ENCODE data around the gene RASA4.
"Not testable (repeated sequence)": the region's sequence is repeated elsewhere in the genome, so short reads cannot be mapped to it uniquely, and the experiment has no call there.

RASA4 gene

DNA sequence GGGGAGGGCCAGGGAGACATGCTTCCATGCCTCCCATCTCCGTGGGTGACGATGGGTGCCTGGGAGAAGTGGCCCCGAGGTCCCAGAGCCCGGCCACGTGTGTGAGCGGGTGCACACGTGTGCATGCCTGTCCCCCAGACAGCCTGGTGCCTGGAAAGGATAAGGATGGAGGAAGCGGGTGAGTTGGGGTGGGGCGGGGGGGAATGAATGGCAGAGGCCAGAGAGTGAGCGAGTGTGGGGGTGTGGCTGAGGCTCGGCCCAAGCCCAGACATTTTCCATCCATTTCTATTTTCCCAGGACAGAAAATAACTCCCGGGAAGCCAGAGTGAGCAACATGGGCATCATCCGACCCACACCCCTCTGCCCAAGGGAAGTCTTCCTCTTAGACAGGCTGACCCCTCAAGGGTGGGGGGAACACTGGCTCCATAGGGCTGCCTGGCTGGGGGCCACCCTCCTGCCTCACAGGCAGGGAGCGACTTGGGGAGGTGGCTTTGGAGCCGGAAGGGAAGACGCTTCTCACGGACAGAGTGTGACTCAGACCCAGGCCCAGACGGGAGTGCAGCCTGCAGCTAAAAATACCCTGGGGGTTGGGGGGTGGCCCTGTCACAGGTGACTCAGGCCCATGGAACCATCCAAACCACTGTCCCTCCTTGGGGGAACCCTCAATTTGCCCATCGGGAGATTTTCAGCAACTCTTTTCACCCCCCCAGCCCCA, 12.0 kb downstream of the RASA4 start:
- not testable (repeated sequence) for DNase-seq

DNA sequence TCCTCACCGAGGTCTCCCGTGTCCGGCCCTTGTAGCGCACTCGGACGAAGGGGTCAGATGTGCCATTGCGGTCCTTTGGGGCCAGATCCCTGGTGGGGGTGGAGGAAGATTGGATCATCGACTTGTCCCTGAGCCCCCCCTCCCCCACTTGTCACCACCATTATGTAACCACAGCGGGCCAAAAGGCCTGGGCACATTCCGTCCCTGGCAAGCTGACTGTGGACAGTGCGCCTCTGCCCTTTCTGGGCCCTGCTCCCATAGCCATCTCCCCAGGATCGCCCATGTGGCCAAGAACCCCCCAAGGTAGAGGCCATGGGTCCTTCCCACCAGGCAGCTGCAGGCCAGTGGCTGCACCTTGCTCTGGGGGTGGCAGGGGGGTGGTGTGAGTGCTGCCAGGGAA, 14.2 kb downstream of the RASA4 start:
- not testable (repeated sequence) for DNase-seq

GRCh38 chr7:102599699-102600098, 16.9 kb downstream of the RASA4 start:
- DNase-seq = not testable (repeated sequence)

DNA sequence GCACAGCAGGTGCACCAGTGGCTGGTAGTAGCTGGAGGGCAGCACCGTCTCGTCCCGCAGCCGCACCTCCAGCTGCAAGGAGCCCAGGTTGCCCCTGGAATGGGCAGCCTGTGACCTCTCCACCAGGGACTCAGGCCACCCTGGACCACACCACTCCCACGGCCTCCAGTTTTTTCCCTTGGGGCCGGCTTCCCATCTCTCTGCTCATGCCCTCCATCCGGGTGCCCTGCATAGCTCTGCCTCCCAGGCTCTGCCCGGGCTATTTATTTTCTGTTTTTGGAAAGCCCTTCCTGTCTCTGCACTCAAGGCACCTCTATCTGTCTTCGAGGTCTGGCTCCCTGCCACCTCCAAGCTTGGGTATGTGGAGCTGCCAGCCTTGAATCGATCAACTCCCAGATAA, 20.5 kb downstream of the RASA4 start:
- not testable (repeated sequence) for DNase-seq

GRCh38 chr7:102593637-102594334, 22.8 kb downstream of the RASA4 start:
- not testable (repeated sequence) for DNase-seq

DNA sequence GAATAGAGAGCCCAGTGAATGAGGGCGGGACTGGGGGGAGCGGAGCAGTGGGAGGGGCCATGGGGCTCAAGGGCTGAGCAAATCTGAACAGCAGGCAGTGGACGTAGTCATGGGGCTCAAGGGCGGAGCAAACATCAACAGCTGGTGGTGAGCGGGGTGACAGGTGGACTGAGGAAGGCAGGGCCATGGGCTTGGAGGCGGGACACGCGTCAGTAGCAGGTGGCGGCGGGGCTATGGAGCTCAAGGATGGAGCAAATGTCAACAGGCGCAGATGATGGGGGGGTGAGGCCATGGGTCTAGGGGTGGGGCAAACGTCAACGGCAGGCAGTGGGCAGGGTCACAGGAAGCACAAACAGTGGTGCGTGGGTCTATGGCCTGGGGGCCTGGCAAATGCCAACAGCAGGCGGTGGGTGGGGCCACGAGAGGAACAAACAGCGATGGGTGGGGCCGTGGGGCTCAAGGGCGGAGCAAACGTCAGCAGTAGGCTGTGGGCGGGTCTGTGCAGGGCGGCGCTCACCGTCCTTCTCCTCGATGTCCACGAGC, 24.0 kb downstream of the RASA4 start:
- not testable (repeated sequence) for DNase-seq

GRCh38 chr7:102589857-102590256, 26.7 kb downstream of the RASA4 start:
- DNase-seq = not testable (repeated sequence)

- DNase-seq = not testable (repeated sequence)
Observed at GRCh38 chr7:102583495-102583894, 33.1 kb downstream of the RASA4 start.

DNA sequence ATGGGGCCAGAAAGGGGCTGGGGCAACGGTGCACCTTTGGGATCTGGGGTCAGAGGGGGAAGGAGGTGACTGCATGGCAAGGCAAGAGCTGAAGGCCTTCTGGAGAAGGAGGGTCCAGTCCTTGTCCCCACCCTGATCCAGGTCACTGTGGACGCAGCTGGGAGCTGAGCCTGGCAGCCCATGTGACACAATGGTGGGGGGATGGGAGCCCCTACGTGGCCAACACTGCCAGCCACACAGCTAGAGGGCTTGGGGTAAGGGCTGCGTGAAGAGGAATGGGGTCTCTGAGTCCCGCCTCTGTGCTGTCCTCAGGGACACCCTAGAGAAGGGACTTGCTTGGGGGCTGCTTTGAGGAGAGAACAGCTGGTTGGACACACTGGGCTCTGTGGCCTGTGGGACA, 34.8 kb downstream of the RASA4 start:
- not testable (repeated sequence) for DNase-seq

GRCh38 chr7:102578486-102578885, 38.1 kb downstream of the RASA4 start:
- not testable (repeated sequence) for DNase-seq

DNA sequence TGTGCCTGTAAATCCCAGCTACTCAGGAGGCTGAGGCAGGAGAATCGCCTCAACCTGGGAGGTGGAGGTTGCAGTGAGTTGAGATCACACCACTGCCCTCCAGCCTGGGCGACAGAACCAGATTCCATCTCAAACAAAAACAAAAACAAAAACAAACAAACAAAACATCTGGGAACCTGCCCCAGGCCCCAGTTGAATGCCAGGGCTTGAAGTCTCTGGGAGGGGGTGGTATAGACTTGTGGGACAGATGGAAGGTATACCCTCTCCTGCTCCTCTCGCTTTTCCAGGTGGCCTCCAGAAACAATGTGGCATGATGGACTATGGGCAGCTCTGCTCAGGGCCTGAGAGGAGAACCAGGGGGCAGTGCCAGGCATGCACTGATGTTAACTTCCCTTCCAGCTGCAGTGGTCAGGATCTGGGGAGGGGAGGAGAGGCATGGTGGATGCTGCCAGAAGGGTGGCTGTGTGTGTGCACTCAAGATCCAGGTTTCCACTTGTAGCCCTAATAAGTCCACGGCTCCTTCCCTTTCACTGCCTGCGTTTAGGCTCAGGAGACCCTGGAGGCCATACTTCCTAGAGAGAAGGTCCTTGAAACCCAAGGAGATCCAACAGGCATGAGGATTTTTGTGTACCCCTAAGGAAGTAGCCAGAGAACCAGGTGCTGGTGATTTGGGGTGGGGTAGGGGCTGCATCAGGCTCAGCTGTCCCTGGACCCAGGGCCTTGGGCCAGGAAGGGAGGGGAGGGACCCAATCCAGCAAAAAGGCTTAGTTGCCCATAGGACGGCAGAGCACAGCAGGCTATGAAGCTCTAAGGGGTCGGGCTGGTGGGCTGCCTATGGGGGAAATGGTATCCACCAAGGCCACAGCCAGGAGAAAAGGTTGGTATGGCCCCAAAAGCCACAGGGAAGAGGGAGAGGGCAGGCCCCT, 39.0 kb downstream of the RASA4 start:
- not testable (repeated sequence) for DNase-seq

GRCh38 chr7:102576363-102576762, 40.2 kb downstream of the RASA4 start:
- not testable (repeated sequence) for DNase-seq

GRCh38 chr7:102574607-102575006, 41.9 kb downstream of the RASA4 start:
- not testable (repeated sequence) for DNase-seq

- DNase-seq = peak; percentile 91
Observed at GRCh38 chr7:102572261-102573239, 44.0 kb downstream of the RASA4 start, which contains the start of gene POLR2J3. Gene POLR2J3 (minus strand): TSS chr7:102572583. CDS start chr7:102572521, 62 bp downstream.

GRCh38 chr7:102568620-102569019, 47.9 kb downstream of the RASA4 start:
- DNase-seq = not testable (repeated sequence)

DNA sequence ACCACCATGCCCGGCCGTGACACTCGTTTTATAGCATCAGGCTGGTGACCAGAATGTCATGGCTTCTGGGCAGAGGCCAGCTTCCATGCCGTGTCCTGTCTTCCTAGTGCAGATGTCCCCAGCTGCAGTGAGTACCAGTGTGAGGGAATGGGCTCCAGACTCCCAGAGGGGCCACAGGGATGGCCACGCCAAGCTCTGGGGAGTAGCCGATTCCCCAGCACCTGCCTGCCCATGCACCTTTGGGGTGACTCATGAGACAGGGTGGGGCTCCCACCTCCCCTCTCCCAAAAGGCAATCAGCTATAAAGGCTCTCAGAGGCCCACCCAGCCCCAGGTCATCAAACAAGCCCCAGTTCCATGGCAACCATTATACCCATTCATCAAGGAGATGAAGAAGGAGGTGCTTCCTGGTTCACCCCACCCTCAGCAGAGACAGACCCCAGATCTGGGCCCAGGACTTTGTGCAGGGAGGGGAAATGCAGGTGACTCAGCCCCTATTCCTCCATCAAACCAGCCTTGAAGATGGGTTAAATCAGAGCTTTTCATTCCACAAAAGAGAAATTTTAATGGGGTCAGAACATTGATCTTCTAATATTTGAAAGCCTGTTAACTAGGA, 65.6 kb downstream of the RASA4 start, which contains the start of gene SPDYE2:
SPDYE2 (plus strand) TSS at position 419 of the 615 bp plus-strand sequence. CDS start 2,030 bp downstream, outside the sequence.
- DNase-seq = not testable (repeated sequence)

DNA sequence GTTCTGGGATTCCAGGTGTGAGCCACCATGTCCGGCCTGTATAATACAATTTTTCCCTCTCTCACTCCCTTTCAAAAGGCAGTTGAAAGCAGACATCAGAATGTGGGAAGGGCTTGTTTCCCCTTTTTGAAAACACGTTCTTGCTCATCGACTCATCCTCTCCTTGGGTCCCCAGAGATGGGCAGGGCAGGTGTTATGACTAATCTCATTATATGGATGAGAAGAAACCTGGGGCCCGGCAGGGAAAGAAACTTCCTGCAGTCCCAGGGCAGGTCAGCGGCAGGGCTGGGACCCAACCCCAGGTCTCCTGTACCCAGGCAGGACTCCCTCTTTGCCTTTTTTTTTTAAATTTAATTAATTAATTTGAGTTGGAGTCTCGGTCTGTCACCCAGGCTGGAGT, 70.2 kb downstream of the RASA4 start:
- DNase-seq = not testable (repeated sequence)

DNA sequence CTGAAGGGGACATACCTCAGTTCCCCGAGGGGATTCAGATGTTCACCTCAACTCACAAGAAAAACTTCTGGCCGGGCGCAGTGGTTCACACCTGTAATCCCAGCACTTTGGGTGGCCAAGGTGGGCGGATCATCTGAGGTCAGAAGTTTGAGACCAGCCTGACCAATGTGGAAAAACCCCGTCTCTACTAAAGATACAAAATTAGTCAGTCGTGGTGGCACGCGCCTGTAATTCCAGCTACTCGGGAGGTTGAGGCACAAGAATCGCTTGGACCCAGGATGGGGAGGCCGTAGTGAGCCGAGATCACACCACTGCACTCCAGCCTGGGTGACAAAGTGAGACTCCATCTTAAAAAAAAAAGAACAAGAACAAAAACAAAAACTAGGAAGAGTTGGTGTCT, 71.3 kb downstream of the RASA4 start:
- not testable (repeated sequence) for DNase-seq

GRCh38 chr7:102544372-102544771, 72.2 kb downstream of the RASA4 start:
- DNase-seq = not testable (repeated sequence)

DNA sequence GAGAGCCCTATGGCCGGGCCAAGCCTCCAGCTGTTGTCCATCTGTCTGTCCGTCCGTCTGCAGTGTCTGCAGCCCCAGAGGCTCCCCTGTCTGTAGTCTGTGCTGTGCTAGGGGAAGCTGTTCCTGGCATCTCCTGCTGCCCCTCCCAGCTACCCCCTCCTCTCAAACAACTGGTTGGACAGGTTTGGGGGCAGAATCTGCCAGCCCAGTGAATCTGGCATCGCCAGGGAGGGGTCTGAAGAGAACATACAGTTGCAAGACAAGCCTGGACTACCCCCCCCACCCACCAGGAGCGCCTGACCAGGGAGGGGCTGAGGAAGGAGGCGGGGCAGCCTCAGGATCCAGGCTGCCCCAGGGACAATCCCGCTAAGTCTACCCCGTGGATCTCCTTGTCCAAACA, 73.0 kb downstream of the RASA4 start, which contains the start of gene UPK3BL2:
UPK3BL2 (minus strand) TSS at position 101 of the 400 bp plus-strand sequence; CDS start at position 41, 60 bp downstream.
- not testable (repeated sequence) for DNase-seq

GRCh38 chr7:102542771-102543170, 73.8 kb downstream of the RASA4 start:
- DNase-seq = not testable (repeated sequence)
